Neural cell (in vitro differentiated cells): ENCODE measurements around the gene CADPS2.

ENCODE experiments used
- EZH2 ChIP-seq: fragments of 200-600, 300-800 bp; shearing (Covaris generic), sonication (generic); IDR thresholded peaks from 2 replicates; pipeline ENCODE4 v1.6.1; 2014; ENCODE audit warnings: antibody characterized with exemption, low read length, borderline replicate concordance, mild to moderate bottlenecking; ENCODE audit not compliant: insufficient read depth, poor library complexity, severe bottlenecking
- TAF1 ChIP-seq: IDR thresholded peaks from 2 replicates; pipeline ENCODE4 v1.6.1; 2012; ENCODE audit warnings: low read depth
- TF ChIP-seq, protein P1 (sequence below): IDR thresholded peaks from 2 replicates; pipeline ENCODE4 v1.6.1; 2012; ENCODE audit warnings: borderline replicate concordance

DNA sequence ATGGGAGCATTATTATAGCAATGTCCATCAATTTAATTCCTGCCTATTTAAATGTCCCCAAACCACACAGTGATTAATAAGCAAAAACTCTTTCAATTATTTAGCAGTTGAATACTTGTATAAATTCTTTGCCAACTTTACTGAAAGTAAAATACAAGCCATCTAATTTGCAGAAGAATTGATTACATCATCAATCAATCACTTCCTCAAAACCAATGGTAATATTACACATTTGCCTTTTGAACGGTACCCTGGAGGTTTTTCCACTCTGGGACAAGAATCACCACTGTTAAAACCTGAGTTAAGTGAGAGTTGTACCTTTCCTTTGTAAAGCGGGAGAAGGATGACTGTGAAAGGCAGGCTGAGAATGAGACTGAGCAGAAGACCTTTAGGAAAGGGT is 280.3 kb downstream of the CADPS2 start:
- TF ChIP-seq EZH2 (no peak), TAF1 (no peak)
- TF ChIP-seq, protein P1, sequence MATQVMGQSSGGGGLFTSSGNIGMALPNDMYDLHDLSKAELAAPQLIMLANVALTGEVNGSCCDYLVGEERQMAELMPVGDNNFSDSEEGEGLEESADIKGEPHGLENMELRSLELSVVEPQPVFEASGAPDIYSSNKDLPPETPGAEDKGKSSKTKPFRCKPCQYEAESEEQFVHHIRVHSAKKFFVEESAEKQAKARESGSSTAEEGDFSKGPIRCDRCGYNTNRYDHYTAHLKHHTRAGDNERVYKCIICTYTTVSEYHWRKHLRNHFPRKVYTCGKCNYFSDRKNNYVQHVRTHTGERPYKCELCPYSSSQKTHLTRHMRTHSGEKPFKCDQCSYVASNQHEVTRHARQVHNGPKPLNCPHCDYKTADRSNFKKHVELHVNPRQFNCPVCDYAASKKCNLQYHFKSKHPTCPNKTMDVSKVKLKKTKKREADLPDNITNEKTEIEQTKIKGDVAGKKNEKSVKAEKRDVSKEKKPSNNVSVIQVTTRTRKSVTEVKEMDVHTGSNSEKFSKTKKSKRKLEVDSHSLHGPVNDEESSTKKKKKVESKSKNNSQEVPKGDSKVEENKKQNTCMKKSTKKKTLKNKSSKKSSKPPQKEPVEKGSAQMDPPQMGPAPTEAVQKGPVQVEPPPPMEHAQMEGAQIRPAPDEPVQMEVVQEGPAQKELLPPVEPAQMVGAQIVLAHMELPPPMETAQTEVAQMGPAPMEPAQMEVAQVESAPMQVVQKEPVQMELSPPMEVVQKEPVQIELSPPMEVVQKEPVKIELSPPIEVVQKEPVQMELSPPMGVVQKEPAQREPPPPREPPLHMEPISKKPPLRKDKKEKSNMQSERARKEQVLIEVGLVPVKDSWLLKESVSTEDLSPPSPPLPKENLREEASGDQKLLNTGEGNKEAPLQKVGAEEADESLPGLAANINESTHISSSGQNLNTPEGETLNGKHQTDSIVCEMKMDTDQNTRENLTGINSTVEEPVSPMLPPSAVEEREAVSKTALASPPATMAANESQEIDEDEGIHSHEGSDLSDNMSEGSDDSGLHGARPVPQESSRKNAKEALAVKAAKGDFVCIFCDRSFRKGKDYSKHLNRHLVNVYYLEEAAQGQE, result no peak
